ENCODE data around the gene INTS7.

INTS7 gene

DNA sequence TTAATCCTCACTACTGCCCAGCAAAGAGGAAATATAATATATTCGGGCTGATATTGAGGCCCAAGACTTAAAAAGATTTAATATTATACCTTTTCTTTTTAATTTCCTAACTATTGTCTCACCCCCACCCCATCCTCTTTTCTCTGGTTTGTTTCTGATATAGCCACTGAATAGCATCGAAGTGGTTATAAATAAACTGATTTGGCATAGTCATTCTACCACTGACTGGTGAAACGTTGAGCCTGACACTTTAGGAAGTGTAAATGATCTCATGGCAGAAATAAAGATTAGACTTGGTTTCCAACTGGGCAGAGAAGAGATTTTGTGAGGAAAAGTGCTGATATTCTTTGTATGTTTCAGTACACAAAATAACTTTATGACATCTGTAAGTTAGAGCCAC, 39.5 kb upstream of the INTS7 start:
- TF ChIP-seq, protein P1, sequence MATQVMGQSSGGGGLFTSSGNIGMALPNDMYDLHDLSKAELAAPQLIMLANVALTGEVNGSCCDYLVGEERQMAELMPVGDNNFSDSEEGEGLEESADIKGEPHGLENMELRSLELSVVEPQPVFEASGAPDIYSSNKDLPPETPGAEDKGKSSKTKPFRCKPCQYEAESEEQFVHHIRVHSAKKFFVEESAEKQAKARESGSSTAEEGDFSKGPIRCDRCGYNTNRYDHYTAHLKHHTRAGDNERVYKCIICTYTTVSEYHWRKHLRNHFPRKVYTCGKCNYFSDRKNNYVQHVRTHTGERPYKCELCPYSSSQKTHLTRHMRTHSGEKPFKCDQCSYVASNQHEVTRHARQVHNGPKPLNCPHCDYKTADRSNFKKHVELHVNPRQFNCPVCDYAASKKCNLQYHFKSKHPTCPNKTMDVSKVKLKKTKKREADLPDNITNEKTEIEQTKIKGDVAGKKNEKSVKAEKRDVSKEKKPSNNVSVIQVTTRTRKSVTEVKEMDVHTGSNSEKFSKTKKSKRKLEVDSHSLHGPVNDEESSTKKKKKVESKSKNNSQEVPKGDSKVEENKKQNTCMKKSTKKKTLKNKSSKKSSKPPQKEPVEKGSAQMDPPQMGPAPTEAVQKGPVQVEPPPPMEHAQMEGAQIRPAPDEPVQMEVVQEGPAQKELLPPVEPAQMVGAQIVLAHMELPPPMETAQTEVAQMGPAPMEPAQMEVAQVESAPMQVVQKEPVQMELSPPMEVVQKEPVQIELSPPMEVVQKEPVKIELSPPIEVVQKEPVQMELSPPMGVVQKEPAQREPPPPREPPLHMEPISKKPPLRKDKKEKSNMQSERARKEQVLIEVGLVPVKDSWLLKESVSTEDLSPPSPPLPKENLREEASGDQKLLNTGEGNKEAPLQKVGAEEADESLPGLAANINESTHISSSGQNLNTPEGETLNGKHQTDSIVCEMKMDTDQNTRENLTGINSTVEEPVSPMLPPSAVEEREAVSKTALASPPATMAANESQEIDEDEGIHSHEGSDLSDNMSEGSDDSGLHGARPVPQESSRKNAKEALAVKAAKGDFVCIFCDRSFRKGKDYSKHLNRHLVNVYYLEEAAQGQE (IDR thresholded peaks at IDR 0.05; ENCODE audit: insufficient read depth in 1 of 2, low read depth in 2 of 2, low read length in 2 of 2): no peak
- no peak for TF ChIP-seq SIN3A (IDR thresholded peaks at IDR 0.05; ENCODE audit: borderline replicate concordance, insufficient read depth, low read length)
- TF ChIP-seq POLR2AphosphoS5 (IDR thresholded peaks at IDR 0.05; ENCODE audit: low read depth, low read length): no peak
- TF ChIP-seq TAF1 (IDR thresholded peaks at IDR 0.05; ENCODE audit: borderline replicate concordance, insufficient read depth, low read length): no peak
- TF ChIP-seq FOXP2 (optimal IDR thresholded peaks at IDR 0.05; ENCODE audit: borderline replicate concordance, extremely low read depth, extremely low read length, insufficient read depth): no peak

GRCh38 chr1:212074313-212074712, 39.0 kb upstream of the INTS7 start:
- TF ChIP-seq TAF1 (IDR thresholded peaks at IDR 0.05; ENCODE audit: borderline replicate concordance, insufficient read depth, low read length): no peak
- TF ChIP-seq SIN3A (IDR thresholded peaks at IDR 0.05; ENCODE audit: borderline replicate concordance, insufficient read depth, low read length): no peak
- TF ChIP-seq, protein P1 (IDR thresholded peaks at IDR 0.05; ENCODE audit: insufficient read depth in 1 of 2, low read depth in 2 of 2, low read length in 2 of 2): no peak
- no peak for TF ChIP-seq POLR2AphosphoS5 (IDR thresholded peaks at IDR 0.05; ENCODE audit: low read depth, low read length)
- TF ChIP-seq FOXP2 (optimal IDR thresholded peaks at IDR 0.05; ENCODE audit: borderline replicate concordance, extremely low read depth, extremely low read length, insufficient read depth): no peak

DNA sequence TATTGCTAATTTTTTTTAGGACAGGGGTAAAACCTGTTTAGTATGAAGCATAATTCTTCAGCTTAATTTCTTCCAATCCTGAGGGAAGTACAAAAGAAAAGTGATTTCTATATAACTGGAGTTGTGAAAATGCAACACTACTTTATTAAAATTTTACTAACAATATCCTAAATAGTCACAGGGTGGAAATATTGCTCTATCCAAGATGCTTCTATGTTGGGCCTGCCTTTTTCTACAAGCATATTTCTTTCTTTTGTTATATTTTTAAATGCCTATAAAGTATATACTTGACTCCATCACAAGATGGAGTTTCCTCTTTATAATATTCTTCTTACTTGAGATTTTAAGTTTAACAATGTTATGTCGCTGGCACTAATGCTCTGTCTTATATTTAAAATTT, 38.1 kb upstream of the INTS7 start:
- TF ChIP-seq POLR2AphosphoS5 (IDR thresholded peaks at IDR 0.05; ENCODE audit: low read depth, low read length): no peak
- TF ChIP-seq SIN3A (IDR thresholded peaks at IDR 0.05; ENCODE audit: borderline replicate concordance, insufficient read depth, low read length): no peak
- no peak for TF ChIP-seq FOXP2 (optimal IDR thresholded peaks at IDR 0.05; ENCODE audit: borderline replicate concordance, extremely low read depth, extremely low read length, insufficient read depth)

- TF ChIP-seq SIN3A (IDR thresholded peaks at IDR 0.05; ENCODE audit: borderline replicate concordance, insufficient read depth, low read length) (no peak), FOXP2 (optimal IDR thresholded peaks at IDR 0.05; ENCODE audit: borderline replicate concordance, extremely low read depth, extremely low read length, insufficient read depth) (no peak), TAF1 (IDR thresholded peaks at IDR 0.05; ENCODE audit: borderline replicate concordance, insufficient read depth, low read length) (no peak)
- TF ChIP-seq, protein P1 (IDR thresholded peaks at IDR 0.05; ENCODE audit: insufficient read depth in 1 of 2, low read depth in 2 of 2, low read length in 2 of 2): no peak
These were observed 36.7 kb upstream of the INTS7 start for GRCh38 chr1:212072047-212072446.

GRCh38 chr1:212070720-212071302, 35.5 kb upstream of the INTS7 start:
- TF ChIP-seq TAF1 (IDR thresholded peaks at IDR 0.05; ENCODE audit: borderline replicate concordance, insufficient read depth, low read length): no peak
- TF ChIP-seq, protein P1 (IDR thresholded peaks at IDR 0.05; ENCODE audit: insufficient read depth in 1 of 2, low read depth in 2 of 2, low read length in 2 of 2): no peak
- TF ChIP-seq FOXP2 (optimal IDR thresholded peaks at IDR 0.05; ENCODE audit: borderline replicate concordance, extremely low read depth, extremely low read length, insufficient read depth): no peak
- no peak for TF ChIP-seq POLR2AphosphoS5 (IDR thresholded peaks at IDR 0.05; ENCODE audit: low read depth, low read length)
- no peak for TF ChIP-seq SIN3A (IDR thresholded peaks at IDR 0.05; ENCODE audit: borderline replicate concordance, insufficient read depth, low read length)
